Muscle layer of colon (tissue), 2 donors: Measurements from ENCODE around the gene TLN1.
A peak's percentile ranks its signal among the peaks of the same experiment; 100 is the strongest.

Experiments used
- H3K27ac ChIP-seq: one replicate; pipeline ENCODE4 v1.7.0; 2013; ENCODE audit warnings: low read depth, mild to moderate bottlenecking, low read length, moderate library complexity
- H3K27me3 ChIP-seq, 2 donors: one replicate each; pipeline ENCODE4 v1.7.0; 2013; ENCODE audit warnings: low read length in 2 of 2, mild to moderate bottlenecking in 2 of 2; ENCODE audit not compliant: insufficient read depth in 2 of 2, control insufficient read depth in 1 of 2
- H3K36me3 ChIP-seq: one replicate; pipeline ENCODE4 v1.7.0; 2013; ENCODE audit warnings: mild to moderate bottlenecking, low read length; ENCODE audit not compliant: insufficient read depth
- H3K4me1 ChIP-seq: one replicate; pipeline ENCODE4 v1.7.0; 2013; ENCODE audit warnings: mild to moderate bottlenecking, low read length; ENCODE audit not compliant: insufficient read depth
- H3K4me3 ChIP-seq, 2 donors: one replicate each; pipeline ENCODE4 v1.7.0; 2013; ENCODE audit warnings: low read length in 2 of 2, low read depth in 1 of 2, mild to moderate bottlenecking in 1 of 2, moderate library complexity in 1 of 2
- H3K9ac ChIP-seq: one replicate; pipeline ENCODE4 v1.7.0; 2013; ENCODE audit warnings: low read length
- H3K9me3 ChIP-seq: one replicate; pipeline ENCODE4 v1.7.0; 2013; ENCODE audit warnings: mild to moderate bottlenecking, low read length
- donor health status: abdominal sarcoma.
- donor health status: Adenocarcinoma of cecum.

TLN1 gene

DNA sequence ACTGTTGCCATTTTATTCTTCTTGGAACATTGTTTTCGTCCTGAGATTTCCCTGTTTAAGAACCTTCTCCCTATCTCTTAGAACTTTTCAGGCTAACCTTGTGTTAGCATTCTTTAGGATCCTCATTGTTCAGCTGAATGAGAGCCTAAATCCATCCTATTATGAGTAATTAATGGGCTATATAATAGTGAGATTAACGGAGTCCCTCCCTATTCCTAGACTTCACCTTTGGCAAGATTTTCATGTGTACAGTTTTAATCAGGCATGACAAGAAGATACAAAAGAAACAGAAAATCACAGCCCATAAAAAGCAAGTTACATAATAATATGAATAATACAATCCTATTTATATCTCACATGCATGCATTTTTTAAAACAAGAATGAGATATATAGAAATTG lies 31.2 kb upstream of the TLN1 start:
- Histone ChIP-seq H3K27ac (no peak overlapping the region), H3K9me3 (no peaks in the 10 kb centered on the region), H3K36me3 (no peaks in the 10 kb centered on the region), H3K27me3 (no peaks in the 10 kb centered on the region), H3K9ac (no peak overlapping the region), H3K4me3 (no peak overlapping the region), H3K4me1 (peaks cover 10% of the 10 kb centered on the region)

DNA sequence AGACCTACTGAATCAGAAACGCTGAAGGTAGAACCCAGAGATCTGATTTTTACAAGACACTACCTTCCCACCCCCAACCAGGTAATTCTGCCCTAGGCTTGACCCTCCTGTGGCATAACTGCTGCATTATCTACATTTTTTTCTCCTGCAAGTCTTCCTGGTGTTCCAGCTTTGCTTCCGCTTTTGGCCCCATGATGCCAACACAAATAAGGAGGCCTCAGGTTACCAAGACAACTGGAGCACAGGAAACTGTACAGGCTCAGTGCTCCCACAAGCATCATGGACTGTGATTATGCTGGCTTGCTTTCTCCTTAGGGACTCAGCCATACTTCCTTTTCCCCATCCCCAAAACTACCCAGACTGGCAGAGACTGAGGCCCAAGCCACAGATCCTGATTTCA lies 28.7 kb upstream of the TLN1 start:
- Histone ChIP-seq H3K27me3 (no peaks in the 10 kb centered on the region), H3K9ac (no peak overlapping the region), H3K4me3 (no peak overlapping the region), H3K4me1 (peaks cover 23% of the 10 kb centered on the region), H3K36me3 (no peaks in the 10 kb centered on the region), H3K9me3 (no peaks in the 10 kb centered on the region), H3K27ac (no peak overlapping the region)

- Histone ChIP-seq H3K27me3 (no peaks in the 10 kb centered on the region), H3K4me1 (peaks cover 23% of the 10 kb centered on the region), H3K4me3 (no peak overlapping the region), H3K36me3 (no peaks in the 10 kb centered on the region), H3K9me3 (no peaks in the 10 kb centered on the region), H3K27ac (no peak overlapping the region), H3K9ac (no peak overlapping the region)
These were observed 27.8 kb upstream of the TLN1 start for GRCh38 chr9:35759795-35760194.

- Histone ChIP-seq H3K9me3 (no peaks in the 10 kb centered on the region), H3K9ac (no peak overlapping the region), H3K27me3 (no peaks in the 10 kb centered on the region), H3K36me3 (peaks cover 5% of the 10 kb centered on the region), H3K4me1 (peaks cover 23% of the 10 kb centered on the region), H3K27ac (no peak overlapping the region), H3K4me3 (no peak overlapping the region)
These were observed 26.6 kb upstream of the TLN1 start for GRCh38 chr9:35758475-35759050.

DNA sequence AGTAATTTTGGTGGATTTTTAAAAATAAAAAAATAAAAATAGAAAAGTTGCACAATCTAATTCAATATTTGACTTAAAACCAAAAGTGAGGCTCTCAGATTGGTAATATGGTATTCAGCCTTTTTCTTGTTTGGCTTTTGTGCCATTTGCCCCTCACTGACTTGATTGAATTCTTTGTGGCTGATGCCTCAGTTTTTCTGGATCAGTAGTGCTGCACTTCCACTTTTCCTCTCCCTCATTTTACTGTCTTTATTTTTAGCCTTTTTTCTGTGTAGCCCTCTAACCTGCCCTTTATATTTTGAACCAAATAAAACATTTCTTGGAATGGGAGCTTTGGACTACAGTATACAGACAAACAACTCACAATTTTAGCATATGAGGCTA lies 25.9 kb upstream of the TLN1 start:
- no peaks in the 10 kb centered on the region for H3K9me3 ChIP-seq
- H3K4me3 ChIP-seq = no peak overlapping the region
- H3K27me3 ChIP-seq = no peaks in the 10 kb centered on the region
- H3K27ac ChIP-seq = peak overlapping the region; percentile 79
- peaks cover 23% of the 10 kb centered on the region for H3K4me1 ChIP-seq
- H3K36me3 ChIP-seq = peaks cover 11% of the 10 kb centered on the region
- peak overlapping the region; percentile 81 for H3K9ac ChIP-seq

GRCh38 chr9:35757226-35757891 lies 25.4 kb upstream of the TLN1 start:
- Histone ChIP-seq H3K4me3 (peak overlapping the region; percentile 71 to 72), H3K36me3 (peaks cover 17% of the 10 kb centered on the region), H3K27ac (peak overlapping the region; percentile 79), H3K27me3 (no peaks in the 10 kb centered on the region), H3K9me3 (no peaks in the 10 kb centered on the region), H3K9ac (peak overlapping the region; percentile 81), H3K4me1 (peaks cover 23% of the 10 kb centered on the region)

DNA sequence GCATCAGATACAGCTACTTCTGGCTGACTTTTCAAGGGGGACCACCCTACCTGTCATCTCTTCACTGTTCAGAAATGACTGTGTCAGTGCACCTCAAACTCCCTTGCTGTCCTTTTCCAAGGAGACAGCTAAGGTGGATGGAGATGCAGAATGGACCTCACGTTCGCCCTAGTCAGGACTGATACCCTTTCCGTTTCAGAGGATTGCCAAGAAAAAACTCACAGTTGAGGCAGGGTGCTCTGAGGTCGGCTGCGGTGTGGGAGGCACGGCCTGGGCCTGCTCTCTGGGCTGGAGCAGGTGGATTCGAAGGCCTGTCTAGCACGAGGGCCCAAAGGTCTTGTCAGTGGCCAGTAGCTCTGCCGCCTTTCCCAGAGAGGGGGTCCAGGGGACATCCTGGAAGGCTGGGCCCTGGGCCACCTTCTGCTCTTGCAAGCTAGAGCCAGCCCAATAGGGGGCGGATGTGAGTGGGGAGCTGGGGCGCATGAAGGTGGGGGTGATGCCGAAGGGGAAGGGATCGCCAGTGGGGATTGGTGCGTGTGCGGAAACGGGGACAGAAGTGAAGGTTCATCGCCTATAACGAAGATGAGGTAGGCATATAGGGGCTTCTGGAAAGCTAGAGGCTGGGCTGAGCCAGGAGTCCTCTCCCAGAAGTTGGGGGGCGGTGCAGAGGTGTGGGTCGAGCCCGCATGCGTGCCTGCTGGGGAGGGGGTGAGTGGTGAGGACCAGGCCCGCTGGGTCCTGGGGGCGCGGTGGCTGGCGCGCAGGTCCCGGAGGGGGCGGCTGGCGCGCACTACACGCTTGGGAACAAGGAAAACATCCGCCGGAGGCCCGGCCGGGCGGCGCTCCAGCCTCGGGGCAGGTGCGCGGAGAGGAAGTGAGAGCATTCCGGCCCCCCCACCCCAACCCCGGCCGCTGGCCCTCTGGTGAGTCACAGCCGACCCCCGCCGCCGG lies 24.6 kb upstream of the TLN1 start:
- Histone ChIP-seq H3K36me3 (peaks cover 25% of the 10 kb centered on the region), H3K27me3 (no peaks in the 10 kb centered on the region), H3K4me3 (peak overlapping the region; percentile 71 to 72), H3K9me3 (no peaks in the 10 kb centered on the region), H3K27ac (peak overlapping the region; percentile 79), H3K4me1 (peaks cover 23% of the 10 kb centered on the region), H3K9ac (peak overlapping the region; percentile 81)

GRCh38 chr9:35755071-35755470 lies 23.1 kb upstream of the TLN1 start:
- peaks cover 35% of the 10 kb centered on the region for H3K36me3 ChIP-seq
- H3K4me1 ChIP-seq = peaks cover 27% of the 10 kb centered on the region
- H3K9ac ChIP-seq = no peak overlapping the region
- no peak overlapping the region for H3K4me3 ChIP-seq
- H3K27ac ChIP-seq = no peak overlapping the region
- H3K9me3 ChIP-seq = no peaks in the 10 kb centered on the region
- H3K27me3 ChIP-seq = no peaks in the 10 kb centered on the region

DNA sequence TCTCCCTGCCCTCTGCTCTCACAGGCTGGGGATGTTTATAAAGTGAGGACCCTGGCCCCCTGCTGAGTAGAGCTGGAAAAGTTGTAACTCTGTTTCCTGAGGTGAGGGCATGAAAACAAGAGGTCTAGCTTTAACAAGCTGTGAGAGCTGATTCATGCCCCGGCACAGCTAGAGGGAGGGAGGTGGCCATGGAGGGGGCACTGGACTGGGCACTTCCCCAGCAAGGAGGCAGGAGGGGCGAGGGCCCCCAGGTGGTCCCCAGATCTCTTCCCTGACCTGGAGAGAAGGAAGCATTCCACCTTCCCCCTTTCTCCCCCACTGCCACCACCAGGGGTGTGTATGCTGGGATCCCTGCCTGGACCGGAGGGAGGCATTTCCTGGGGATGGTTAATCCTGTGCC lies 22.3 kb upstream of the TLN1 start, which contains the start of gene MSMP:
Gene MSMP, minus strand, starts transcription at position 13 of the 400 bp plus-strand sequence. CDS start 147 bp downstream, outside the sequence.
- Histone ChIP-seq H3K27ac (no peak within 1 kb of the TSS), H3K4me3 (peak within 1 kb of the TSS in 1 of 2 donors; percentile 8), H3K27me3 (no peaks in the 10 kb centered on the region), H3K9ac (no peak within 1 kb of the TSS), H3K4me1 (peaks cover 32% of the 10 kb centered on the region), H3K9me3 (no peaks in the 10 kb centered on the region), H3K36me3 (peaks cover 35% of the 10 kb centered on the region)

GRCh38 chr9:35753466-35753865 lies 21.5 kb upstream of the TLN1 start:
- peak overlapping the region in 1 of 2 donors; percentile 8 for H3K4me3 ChIP-seq
- no peak overlapping the region for H3K9ac ChIP-seq
- H3K36me3 ChIP-seq = peaks cover 35% of the 10 kb centered on the region
- H3K4me1 ChIP-seq = peaks cover 26% of the 10 kb centered on the region
- no peaks in the 10 kb centered on the region for H3K27me3 ChIP-seq
- H3K9me3 ChIP-seq = no peaks in the 10 kb centered on the region
- H3K27ac ChIP-seq = no peak overlapping the region

DNA sequence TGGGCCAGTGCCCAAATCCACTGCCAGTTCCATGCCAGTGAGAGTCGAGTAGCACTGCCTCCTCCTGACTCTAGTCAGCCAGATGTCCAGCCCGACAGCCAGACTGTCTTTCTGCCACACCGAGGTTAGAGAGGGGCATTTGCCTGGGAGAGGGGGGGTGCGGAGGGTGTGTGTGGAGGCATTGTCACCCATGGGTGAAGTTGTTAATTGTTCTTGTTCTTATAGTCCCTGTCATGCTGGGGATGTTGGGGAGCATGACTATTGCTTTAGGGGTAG lies 18.2 kb upstream of the TLN1 start:
- Histone ChIP-seq H3K9ac (peak overlapping the region; percentile 89), H3K27ac (peak overlapping the region; percentile 89)

More for the DNA sequence above, 18.2 kb upstream of the TLN1 start:
- Histone ChIP-seq H3K4me1 (peaks cover 32% of the 10 kb centered on the region), H3K9me3 (no peaks in the 10 kb centered on the region), H3K4me3 (peak overlapping the region; percentile 91 to 94), H3K27me3 (no peaks in the 10 kb centered on the region), H3K36me3 (peaks cover 39% of the 10 kb centered on the region)
